Measurements from ENCODE around the gene PALB2.

PALB2 gene

GRCh38 chr16:23575834-23576233, 65.3 kb downstream of the PALB2 start:
- no peak for TF ChIP-seq CEBPB (IDR thresholded peaks at IDR 0.05)
- no peak for TF ChIP-seq TEAD4 (IDR thresholded peaks at IDR 0.05)
- no peak for TF ChIP-seq TCF12 (IDR thresholded peaks at IDR 0.05; ENCODE audit: low read depth)
- no peak for TF ChIP-seq FOXM1 (IDR thresholded peaks at IDR 0.05; ENCODE audit: borderline replicate concordance, low read depth)
- TF ChIP-seq NFIC (IDR thresholded peaks at IDR 0.05) = no peak
- TF ChIP-seq CREB1 (IDR thresholded peaks at IDR 0.05; ENCODE audit: low read depth) = no peak
- no peak for TF ChIP-seq ZBTB7A (IDR thresholded peaks at IDR 0.05; ENCODE audit: low read depth)
- TF ChIP-seq, protein P1, sequence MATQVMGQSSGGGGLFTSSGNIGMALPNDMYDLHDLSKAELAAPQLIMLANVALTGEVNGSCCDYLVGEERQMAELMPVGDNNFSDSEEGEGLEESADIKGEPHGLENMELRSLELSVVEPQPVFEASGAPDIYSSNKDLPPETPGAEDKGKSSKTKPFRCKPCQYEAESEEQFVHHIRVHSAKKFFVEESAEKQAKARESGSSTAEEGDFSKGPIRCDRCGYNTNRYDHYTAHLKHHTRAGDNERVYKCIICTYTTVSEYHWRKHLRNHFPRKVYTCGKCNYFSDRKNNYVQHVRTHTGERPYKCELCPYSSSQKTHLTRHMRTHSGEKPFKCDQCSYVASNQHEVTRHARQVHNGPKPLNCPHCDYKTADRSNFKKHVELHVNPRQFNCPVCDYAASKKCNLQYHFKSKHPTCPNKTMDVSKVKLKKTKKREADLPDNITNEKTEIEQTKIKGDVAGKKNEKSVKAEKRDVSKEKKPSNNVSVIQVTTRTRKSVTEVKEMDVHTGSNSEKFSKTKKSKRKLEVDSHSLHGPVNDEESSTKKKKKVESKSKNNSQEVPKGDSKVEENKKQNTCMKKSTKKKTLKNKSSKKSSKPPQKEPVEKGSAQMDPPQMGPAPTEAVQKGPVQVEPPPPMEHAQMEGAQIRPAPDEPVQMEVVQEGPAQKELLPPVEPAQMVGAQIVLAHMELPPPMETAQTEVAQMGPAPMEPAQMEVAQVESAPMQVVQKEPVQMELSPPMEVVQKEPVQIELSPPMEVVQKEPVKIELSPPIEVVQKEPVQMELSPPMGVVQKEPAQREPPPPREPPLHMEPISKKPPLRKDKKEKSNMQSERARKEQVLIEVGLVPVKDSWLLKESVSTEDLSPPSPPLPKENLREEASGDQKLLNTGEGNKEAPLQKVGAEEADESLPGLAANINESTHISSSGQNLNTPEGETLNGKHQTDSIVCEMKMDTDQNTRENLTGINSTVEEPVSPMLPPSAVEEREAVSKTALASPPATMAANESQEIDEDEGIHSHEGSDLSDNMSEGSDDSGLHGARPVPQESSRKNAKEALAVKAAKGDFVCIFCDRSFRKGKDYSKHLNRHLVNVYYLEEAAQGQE (IDR thresholded peaks at IDR 0.05; ENCODE audit: low read depth) = no peak

DNA sequence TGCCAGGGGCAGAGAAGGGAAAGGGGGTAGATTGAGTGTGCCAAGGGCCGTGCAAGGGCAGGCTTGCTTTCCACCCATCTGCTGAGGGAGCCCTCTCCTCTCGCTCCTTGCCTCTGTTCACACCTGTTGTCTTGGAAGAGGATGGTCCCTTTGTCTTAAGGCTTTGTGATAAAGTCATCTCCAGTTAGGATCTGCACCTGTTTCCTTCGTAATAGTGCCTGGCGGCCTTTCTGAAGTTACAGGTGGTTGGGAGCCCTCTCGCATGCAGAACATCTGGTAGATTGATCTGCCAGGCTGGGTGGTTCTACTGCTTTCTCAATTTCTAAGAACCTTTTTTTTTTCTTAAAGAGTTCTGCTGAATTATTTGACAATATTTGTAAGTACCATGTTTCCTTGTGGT, 67.3 kb downstream of the PALB2 start:
- TF ChIP-seq RAD21 (IDR thresholded peaks at IDR 0.05; ENCODE audit: low read depth) (no peak), TCF12 (IDR thresholded peaks at IDR 0.05; ENCODE audit: low read depth) (no peak), NFIC (IDR thresholded peaks at IDR 0.05) (no peak), TEAD4 (IDR thresholded peaks at IDR 0.05) (no peak), EP300 (IDR thresholded peaks at IDR 0.05; ENCODE audit: borderline replicate concordance) (no peak), EGR1 (IDR thresholded peaks at IDR 0.05) (no peak), CREB1 (IDR thresholded peaks at IDR 0.05; ENCODE audit: low read depth) (no peak), ZBTB7A (IDR thresholded peaks at IDR 0.05; ENCODE audit: low read depth) (no peak), MAX (IDR thresholded peaks at IDR 0.05) (no peak), CEBPB (IDR thresholded peaks at IDR 0.05) (no peak), YY1 (IDR thresholded peaks at IDR 0.05; ENCODE audit: low read depth) (no peak), TAF1 (IDR thresholded peaks at IDR 0.05; ENCODE audit: low read depth) (no peak)
- TF ChIP-seq, protein P2, sequence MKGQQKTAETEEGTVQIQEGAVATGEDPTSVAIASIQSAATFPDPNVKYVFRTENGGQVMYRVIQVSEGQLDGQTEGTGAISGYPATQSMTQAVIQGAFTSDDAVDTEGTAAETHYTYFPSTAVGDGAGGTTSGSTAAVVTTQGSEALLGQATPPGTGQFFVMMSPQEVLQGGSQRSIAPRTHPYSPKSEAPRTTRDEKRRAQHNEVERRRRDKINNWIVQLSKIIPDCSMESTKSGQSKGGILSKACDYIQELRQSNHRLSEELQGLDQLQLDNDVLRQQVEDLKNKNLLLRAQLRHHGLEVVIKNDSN (IDR thresholded peaks at IDR 0.05) = no peak
- TF ChIP-seq, protein P1 (IDR thresholded peaks at IDR 0.05; ENCODE audit: low read depth) = no peak

- TF ChIP-seq YY1 (IDR thresholded peaks at IDR 0.05; ENCODE audit: low read depth) = no peak
- no peak for TF ChIP-seq FOXM1 (IDR thresholded peaks at IDR 0.05; ENCODE audit: borderline replicate concordance, low read depth)
- no peak for TF ChIP-seq MAX (IDR thresholded peaks at IDR 0.05)
- TF ChIP-seq TAF1 (IDR thresholded peaks at IDR 0.05; ENCODE audit: low read depth) = no peak
- TF ChIP-seq, protein P1 (IDR thresholded peaks at IDR 0.05; ENCODE audit: low read depth) = no peak
- TF ChIP-seq NFIC (IDR thresholded peaks at IDR 0.05) = no peak
- TF ChIP-seq RAD21 (IDR thresholded peaks at IDR 0.05; ENCODE audit: low read depth) = no peak
- TF ChIP-seq TEAD4 (IDR thresholded peaks at IDR 0.05) = no peak
- no peak for TF ChIP-seq TCF12 (IDR thresholded peaks at IDR 0.05; ENCODE audit: low read depth)
- TF ChIP-seq ZBTB7A (IDR thresholded peaks at IDR 0.05; ENCODE audit: low read depth) = no peak
- TF ChIP-seq EGR1 (IDR thresholded peaks at IDR 0.05) = no peak
- TF ChIP-seq EP300 (IDR thresholded peaks at IDR 0.05; ENCODE audit: borderline replicate concordance) = no peak
- TF ChIP-seq CEBPB (IDR thresholded peaks at IDR 0.05) = no peak
- TF ChIP-seq, protein P2 (IDR thresholded peaks at IDR 0.05) = no peak
- no peak for TF ChIP-seq CREB1 (IDR thresholded peaks at IDR 0.05; ENCODE audit: low read depth)
Observed at GRCh38 chr16:23572394-23572793, 68.7 kb downstream of the PALB2 start.

- no peak for TF ChIP-seq TEAD4 (IDR thresholded peaks at IDR 0.05)
Observed at GRCh38 chr16:23571895-23572294, 69.2 kb downstream of the PALB2 start.
